Stimulated activated CD8-positive, alpha-beta memory T cell treated with anti-CD3 and anti-CD28 coated beads, Interleukin-12 subunit alpha, Interleukin-12 subunit beta, amount 100 ng/mL, for 1 hour (primary cell): Measurements from ENCODE around the gene DNAH14.

Experiments used
- DNase-seq: peaks from one replicate; pipeline ENCODE4 v3.0.0-alpha.2; 2020; ENCODE audit warnings: low read depth

Gene DNAH14

GRCh38 chr1:225428881-225429455 is 499.5 kb downstream of the DNAH14 start:
- no peak for DNase-seq

GRCh38 chr1:225430301-225430700 is 500.8 kb downstream of the DNAH14 start:
- DNase-seq = no peak

GRCh38 chr1:225431081-225431863 is 501.8 kb downstream of the DNAH14 start:
- no peak for DNase-seq

GRCh38 chr1:225434046-225434445 is 504.6 kb downstream of the DNAH14 start:
- DNase-seq = no peak

- DNase-seq = no peak
These were observed 505.6 kb downstream of the DNAH14 start for GRCh38 chr1:225435076-225435475.

- DNase-seq = no peak
These were observed 506.0 kb downstream of the DNAH14 start for GRCh38 chr1:225435487-225435886.

GRCh38 chr1:225435957-225436392 is 506.5 kb downstream of the DNAH14 start:
- no peak for DNase-seq

GRCh38 chr1:225437710-225438437 is 508.4 kb downstream of the DNAH14 start:
- DNase-seq = no peak

GRCh38 chr1:225440380-225441221 is 511.1 kb downstream of the DNAH14 start:
- DNase-seq = no peak

- DNase-seq = no peak
These were observed 512.0 kb downstream of the DNAH14 start for GRCh38 chr1:225441314-225442122.

GRCh38 chr1:225442123-225442505 is 512.6 kb downstream of the DNAH14 start:
- DNase-seq = no peak

GRCh38 chr1:225445639-225446594 is 516.4 kb downstream of the DNAH14 start:
- DNase-seq = no peak

- no peak for DNase-seq
These were observed 517.1 kb downstream of the DNAH14 start for GRCh38 chr1:225446595-225446960.

GRCh38 chr1:225446981-225447615 is 517.6 kb downstream of the DNAH14 start:
- no peak for DNase-seq

GRCh38 chr1:225447650-225448089 is 518.2 kb downstream of the DNAH14 start:
- DNase-seq = no peak

- no peak for DNase-seq
These were observed 518.8 kb downstream of the DNAH14 start for GRCh38 chr1:225448146-225448805.
